GOT3 (cell line): ENCODE data around the gene XRRA1.

Source experiments
- DNase-seq: peaks from one replicate; lab custom pipeline; 2025; ENCODE audit warnings: mixed read lengths; lab: John Stamatoyannopoulos, UW

The XRRA1 gene

DNA sequence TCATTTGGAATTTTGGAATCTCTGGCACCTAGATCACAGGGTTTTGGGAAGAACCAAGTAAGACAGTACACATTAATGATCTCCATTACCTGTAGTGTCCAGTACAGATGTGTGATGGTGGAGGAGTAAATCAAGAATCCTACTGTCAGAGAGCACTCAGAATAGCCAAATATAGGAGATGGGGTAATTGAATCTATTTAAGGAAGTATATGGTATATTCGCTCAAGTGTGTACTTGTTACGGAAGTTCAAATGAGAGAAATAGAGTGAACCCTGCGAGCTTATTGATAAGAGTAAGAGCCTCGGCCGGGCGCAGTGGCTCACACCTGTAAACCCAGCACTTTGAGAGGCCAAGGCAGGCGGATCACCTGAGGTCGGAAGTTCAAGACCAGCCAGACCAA, 2.3 kb upstream of the XRRA1 start:
- DNase-seq: no peak

DNA sequence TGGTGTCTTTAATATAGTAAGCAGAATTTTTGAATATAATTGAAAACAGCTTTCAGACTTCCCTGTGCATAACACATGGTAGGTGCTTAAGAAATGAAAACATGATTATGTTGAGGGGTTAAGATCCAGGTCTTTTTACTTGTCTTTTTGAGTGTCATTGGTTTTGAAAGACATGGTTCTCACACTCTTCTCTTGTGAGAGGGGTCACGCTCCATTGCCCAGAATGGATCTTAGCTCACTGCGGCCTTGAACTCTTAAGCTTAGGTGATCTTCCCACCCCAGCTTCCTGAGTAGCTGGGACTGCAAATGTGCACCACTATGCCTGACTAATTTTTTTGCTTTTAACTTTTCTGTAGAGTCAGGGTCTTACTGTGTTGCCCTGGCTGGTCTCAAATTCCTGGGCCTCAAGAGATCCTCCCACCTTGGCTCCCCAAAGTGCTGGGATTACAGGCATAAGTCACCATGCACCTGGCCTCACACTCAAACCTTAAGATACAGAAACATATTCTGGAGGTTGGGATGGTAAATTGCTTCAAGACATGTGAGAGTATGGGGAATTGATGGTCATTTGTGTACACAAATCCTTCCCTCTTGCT, 1.6 kb upstream of the XRRA1 start:
- DNase-seq: no peak

DNA sequence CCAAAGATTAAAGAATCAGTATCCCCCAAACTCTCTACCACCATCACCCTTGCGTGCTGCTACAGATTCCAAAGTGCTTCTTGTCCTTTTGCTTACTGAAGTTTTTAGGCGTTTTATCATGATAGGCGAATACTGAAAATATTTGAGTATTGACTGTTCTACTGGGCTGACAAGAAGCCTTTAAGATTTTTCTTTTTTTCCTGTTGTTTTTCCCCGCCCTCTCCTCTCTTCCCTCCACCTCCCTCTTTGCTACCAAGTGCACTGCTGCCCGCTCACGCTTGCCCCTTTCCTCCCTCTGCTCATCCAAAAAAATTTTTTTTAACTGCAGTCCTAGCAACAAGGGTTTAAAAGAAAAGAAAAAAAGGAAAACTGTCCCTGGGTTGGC, 854 bp upstream of the XRRA1 start:
- DNase-seq: no peak

GRCh38 chr11:74948546-74948897, 369 bp downstream of the XRRA1 start:
- DNase-seq: no peak

GRCh38 chr11:74942073-74942759, 6.7 kb downstream of the XRRA1 start:
- no peak for DNase-seq

GRCh38 chr11:74941492-74941891, 7.4 kb downstream of the XRRA1 start:
- no peak for DNase-seq

DNA sequence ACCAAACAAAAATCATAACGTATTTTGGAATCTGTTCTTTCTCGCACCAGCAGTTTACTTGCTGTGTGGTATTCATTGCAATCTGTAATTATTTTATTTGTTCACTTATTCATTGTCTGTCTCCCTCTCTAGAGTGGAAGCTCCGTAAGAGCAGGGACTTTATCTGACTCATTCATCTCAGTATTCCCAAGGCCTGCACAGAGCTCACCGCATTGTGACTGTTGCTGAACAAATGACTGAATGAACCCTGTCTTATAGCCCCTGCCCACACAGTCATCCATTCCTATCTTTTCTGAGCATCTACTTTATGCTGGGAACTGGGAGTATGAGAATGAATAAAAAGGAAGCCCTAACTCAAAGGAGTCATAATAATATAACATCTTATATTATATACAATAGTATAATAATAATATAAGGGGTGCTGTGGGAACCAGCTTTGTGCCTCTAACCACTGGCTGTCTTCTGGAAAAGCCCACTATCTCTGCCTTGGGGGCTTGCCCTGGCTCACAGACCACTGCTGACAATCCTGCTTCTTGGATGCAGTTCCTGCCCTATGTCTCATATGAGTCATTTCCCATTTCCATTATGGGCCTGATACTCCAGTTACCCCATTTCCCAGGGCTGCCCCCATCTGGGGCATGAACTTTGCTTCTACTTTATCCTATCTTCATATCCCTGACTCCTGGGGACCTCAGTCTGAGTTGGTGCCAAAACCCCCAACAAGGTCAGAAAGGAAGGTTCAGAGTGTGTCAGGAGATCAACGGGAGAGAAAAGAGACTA, 11.0 kb downstream of the XRRA1 start:
- no peak for DNase-seq

- no peak for DNase-seq
These were observed 11.9 kb downstream of the XRRA1 start for GRCh38 chr11:74936976-74937375.

DNA sequence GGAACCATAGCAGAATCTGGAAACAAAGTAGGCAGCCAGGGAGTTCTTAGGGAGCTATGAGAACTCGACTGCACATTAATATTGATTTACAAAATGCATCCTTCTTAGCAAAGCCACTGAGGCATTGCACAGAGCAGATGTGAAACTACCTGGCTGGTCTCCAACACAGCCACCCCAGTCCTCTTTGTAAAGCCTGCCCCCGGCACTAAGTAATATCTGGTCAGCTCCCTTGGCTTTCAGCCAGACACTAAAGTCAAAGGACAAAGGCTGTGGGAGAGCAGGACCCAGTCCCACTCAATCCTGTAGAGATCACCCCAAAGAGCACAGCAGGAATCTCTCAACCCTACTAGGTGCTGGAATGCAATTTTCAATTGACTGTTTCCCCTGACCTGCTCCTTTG, 12.8 kb downstream of the XRRA1 start:
- no peak for DNase-seq

DNA sequence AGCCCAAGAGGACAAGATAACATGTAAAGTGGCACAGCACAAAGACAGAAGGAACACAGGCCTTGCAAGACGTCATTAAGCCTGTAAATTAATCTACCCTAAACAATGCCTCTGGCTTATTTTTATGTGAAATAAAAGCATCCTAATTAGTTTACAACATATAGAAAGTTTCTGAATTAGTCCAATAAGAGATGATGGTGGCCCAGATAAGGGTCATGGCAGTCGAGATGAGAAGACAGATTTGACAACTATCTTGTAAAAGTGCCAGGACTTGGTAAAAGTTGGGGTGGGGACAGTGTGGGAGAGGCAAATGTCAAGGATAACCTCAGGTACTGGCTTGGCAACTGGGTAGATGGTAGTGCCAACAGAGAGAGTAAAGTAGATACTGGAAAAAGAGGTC, 13.6 kb downstream of the XRRA1 start:
- DNase-seq: no peak

GRCh38 chr11:74933765-74934164, 15.1 kb downstream of the XRRA1 start:
- DNase-seq: no peak

DNA sequence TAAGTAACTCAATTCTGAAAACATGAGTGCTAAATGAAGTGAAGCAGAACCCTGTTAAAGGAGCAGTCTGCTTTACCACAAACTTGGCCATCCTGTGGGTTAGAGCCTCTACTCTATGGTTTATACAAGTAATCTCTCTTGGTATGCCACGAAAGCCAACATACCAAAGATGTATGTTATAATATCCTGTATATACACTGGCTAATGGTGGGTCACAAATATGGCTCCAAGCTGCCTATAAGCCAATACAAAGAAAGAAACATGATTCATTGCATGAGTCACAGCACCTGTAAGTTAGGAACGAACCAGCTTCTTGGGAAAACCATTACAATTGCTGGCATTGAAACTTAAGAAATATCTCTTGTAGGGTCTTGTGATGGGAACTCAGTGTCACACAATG, 16.1 kb downstream of the XRRA1 start:
- no peak for DNase-seq

- DNase-seq: no peak
These were observed 16.7 kb downstream of the XRRA1 start for GRCh38 chr11:74932169-74932568.

DNA sequence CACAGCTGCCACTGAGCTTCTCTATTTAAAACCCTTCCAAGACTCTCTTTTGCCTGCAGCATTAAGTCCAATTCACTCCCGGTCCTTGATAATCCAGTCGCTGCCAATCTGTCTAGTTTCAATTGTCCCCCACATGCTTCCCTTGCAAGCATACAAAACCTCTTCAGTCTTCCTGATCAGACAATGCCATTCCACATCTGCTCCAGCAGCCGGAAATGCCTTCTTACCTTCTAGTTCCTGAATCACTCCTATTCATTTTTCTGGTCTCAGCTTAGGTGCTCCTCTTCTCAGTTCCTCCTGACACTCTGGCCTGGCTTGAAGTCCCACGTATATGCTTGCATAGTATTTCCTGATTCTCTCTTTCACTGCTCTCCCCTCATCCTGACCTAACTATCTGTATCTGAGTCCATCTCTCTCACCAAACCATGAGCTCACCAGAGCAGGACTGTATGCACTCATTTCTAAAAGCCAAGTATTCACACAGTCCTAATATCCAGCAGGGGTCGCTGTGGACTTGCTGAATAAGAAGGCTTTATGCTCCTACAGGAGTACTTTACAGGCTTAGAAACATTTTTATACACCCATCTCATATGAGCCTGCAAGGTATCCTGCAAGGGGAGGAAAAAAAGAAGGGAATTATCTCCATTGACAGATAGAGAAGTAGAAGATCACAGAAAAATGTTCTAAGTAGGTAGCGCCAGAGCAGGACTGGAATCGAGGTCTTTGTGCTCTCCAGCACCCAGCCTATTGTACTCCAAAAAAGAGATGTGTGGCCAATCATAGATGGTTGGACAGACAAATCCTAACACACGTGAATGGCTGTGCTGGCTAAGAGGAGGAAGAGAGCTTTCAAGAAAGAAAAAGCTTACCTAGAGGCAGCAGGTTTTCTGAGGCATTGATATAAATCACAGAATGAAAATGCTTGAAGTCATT, 19.2 kb downstream of the XRRA1 start:
- DNase-seq: no peak

DNA sequence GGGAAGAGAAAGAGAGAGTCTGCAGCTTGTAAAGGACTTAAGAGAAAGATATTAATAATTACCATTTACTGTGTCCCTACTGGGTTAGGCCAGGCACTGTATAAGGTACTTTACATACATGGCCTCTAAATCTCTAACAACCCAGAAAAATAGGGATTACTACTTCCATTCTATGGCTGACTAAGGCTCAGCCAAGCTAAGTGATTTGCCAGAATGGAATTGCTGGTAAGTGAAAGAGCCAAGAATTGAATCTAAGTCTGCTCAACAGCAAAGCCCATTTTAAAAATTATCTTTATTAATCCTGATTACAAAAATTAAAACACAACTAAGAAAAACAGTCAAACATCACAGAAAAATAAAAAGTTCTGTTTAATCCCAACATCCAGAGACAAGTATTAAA, 21.4 kb downstream of the XRRA1 start:
- DNase-seq: no peak

- no peak for DNase-seq
These were observed 22.4 kb downstream of the XRRA1 start for GRCh38 chr11:74926304-74927030.

DNA sequence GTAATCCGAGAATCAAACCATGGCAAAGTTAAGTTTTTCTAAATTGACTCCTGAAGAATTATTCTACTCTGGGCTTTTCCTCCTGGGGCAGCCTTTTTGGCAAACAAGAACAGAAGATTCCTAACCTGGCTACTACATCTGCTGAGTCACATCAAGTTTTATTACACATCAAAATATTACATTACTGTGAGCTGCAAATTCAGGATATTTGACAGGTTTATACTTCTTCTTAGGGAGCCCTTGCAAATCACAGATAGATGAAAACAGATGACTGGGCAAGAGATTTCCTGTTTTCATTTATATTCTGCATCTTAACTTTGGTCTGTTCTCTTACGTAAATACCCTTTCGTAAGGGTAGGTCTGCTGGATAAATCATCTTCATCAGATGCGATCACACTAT, 23.6 kb downstream of the XRRA1 start:
- DNase-seq: no peak

DNA sequence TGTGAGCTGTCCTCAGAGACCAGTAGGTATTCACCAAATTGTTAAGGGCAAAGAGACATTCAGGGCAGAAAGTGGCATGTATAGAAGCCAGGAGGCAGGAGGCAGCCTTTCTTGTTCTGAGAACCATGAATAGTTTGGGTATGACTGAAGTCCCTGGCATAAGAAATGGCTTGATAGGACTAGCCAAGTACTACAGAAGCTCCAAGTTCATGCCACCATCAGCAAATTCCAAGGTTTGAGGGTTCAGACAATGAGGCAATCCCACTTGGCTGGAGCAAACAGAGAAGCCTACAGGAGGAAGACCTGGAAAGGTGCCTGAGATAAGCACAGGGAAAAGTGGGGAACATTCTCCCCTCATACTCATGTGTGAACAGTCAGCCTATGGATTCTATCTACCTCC, 25.8 kb downstream of the XRRA1 start:
- DNase-seq: no peak

DNA sequence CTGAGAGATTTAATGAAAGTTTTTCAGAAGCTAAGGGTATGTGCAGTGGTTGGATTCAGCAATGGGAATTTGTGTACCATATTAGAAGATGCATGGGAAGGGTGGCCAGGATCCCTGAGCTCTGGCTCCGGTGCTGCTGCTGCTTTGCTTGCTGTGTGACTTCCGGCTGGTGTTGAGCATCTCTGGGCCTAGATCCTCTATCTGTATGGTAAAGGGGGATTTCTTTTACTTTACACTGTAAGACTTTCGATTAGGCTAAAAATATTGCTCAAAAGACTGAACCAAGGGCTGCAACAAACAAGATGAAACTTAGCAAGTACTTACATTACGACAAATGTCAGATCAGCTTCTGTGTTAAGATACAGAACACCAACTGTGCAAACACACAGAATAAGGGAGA, 39.1 kb downstream of the XRRA1 start:
- DNase-seq: no peak

DNA sequence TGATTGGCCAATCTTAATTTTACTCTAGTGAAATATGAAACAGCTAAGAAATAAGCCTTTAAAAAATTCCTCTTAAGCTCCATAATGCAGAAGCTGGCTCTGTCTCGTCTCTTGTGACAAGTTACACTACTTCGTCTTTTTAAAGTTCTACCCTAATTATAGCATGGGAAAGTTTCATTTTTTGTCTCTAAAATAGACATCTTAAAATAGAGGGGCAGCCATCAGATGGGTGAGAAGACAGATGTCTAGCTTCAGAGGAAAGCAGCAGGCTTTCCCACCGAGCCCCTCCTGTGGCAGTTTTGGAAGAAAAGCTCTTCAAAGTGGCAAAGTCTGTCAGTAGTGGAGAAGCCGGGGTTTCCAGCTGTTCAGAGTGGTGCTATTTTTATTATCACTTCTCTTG, 39.5 kb downstream of the XRRA1 start:
- DNase-seq: no peak

- DNase-seq: no peak
These were observed 43.6 kb downstream of the XRRA1 start for GRCh38 chr11:74905326-74905725.

DNA sequence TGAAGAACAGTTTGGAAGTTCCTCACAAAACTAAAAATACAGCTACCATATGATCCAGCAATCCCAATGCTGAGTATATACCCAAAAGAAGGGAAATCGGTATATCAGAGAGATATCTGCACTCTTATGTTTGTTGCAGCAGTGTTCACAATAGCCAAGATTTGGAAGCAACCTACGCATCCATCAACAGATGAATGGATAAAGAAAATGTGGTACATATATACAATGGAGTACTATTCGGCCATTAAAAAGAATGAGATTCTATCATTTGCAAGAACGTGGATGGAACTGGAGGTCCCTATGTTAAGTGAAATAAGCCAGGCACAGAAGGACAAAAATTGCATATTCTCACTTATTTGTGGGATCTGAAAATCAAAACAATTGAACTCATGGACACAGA, 46.5 kb downstream of the XRRA1 start:
- DNase-seq: no peak
